IMR-90 (cell line): Measurements from ENCODE around the gene ITPR2. TPM values are rescaled to one million over a fixed set of nuclear protein-coding genes. Genes with fewer than 3 reads are reported as not detected.

Source experiments
- ATAC-seq: fragments of 200-7000 bp; cut with Tn5 transposase; 2 replicates; pipeline ENCODE4 v1.9.1; 2020; ENCODE audit warnings: low read depth, mild to moderate bottlenecking, moderate library complexity
- BruUV-seq: library from RNA; stranded (reverse); fragments of 400-500 nt; replicated peaks from 2 replicates; lab custom pipeline; 2021; lab: Mats Ljungman, UMichigan
- CTCF ChIA-PET: fragments of 300-600 bp; formaldehyde crosslinking; extraction: SDS; loops from one replicate; lab custom pipeline; 2021; ENCODE audit warnings: antibody characterized with exemption; lab: Yijun Ruan, JAX
- POLR2A ChIA-PET: fragments of 300-600 bp; sonication (Branson Sonifier 250); formaldehyde crosslinking; loops from one replicate; lab custom pipeline; 2022; ENCODE audit warnings: antibody characterized with exemption; ENCODE audit not compliant: unreplicated experiment; lab: Charles Lee
- DNase-seq: peaks from one replicate; pipeline ENCODE4 v3.0.0; 2013
- H2AFZ ChIP-seq: replicated peaks from 2 replicates; pipeline ENCODE3; 2013; ENCODE audit warnings: low read length, mild to moderate bottlenecking; ENCODE audit not compliant: poor library complexity
- H2AK5ac ChIP-seq: 2 replicates; pipeline ENCODE4 v1.6.1; 2013; ENCODE audit warnings: low read depth, low read length, inconsistent platforms
- H2AK9ac ChIP-seq: replicated peaks from 2 replicates; pipeline ENCODE3; 2013; ENCODE audit warnings: mild to moderate bottlenecking, low read depth, low read length, moderate library complexity; ENCODE audit not compliant: poor library complexity
- H2BK120ac ChIP-seq: 2 replicates; pipeline ENCODE4 v1.6.1; 2013; ENCODE audit warnings: low read depth, low read length, inconsistent platforms
- H2BK15ac ChIP-seq: 3 replicates; pipeline ENCODE4 v1.6.1; 2013; ENCODE audit warnings: low read depth, low read length, inconsistent platforms
- H2BK20ac ChIP-seq: 2 replicates; pipeline ENCODE4 v1.6.1; 2013; ENCODE audit warnings: low read depth, mild to moderate bottlenecking, inconsistent platforms, low read length, moderate library complexity
- H2BK5ac ChIP-seq: 2 replicates; pipeline ENCODE4 v1.6.1; 2013; ENCODE audit warnings: mild to moderate bottlenecking, low read depth, low read length, inconsistent platforms; ENCODE audit not compliant: poor library complexity, severe bottlenecking
- H3K14ac ChIP-seq: replicated peaks from 2 replicates; pipeline ENCODE4 v1.6.1; 2013; ENCODE audit warnings: low read depth, low read length, inconsistent platforms
- H3K18ac ChIP-seq: 2 replicates; pipeline ENCODE4 v1.6.1; 2013; ENCODE audit warnings: low read depth, low read length, control low read depth
- H3K23ac ChIP-seq: 2 replicates; pipeline ENCODE4 v1.6.1; 2013; ENCODE audit warnings: low read depth, low read length, inconsistent platforms
- H3K27ac ChIP-seq: 2 replicates; pipeline ENCODE4 v1.5.1; 2013; ENCODE audit warnings: mild to moderate bottlenecking, control low read depth, low read length; ENCODE audit not compliant: insufficient read depth
- H3K27me3 ChIP-seq: 2 replicates; pipeline ENCODE4 v1.6.1; 2013; ENCODE audit warnings: low read length; ENCODE audit not compliant: control insufficient read depth, insufficient read depth
- H3K36me3 ChIP-seq: 2 replicates; pipeline ENCODE4 v1.6.1; 2013; ENCODE audit warnings: low read length, mixed read lengths; ENCODE audit not compliant: control insufficient read depth, insufficient read depth
- H3K4ac ChIP-seq: 2 replicates; pipeline ENCODE4 v1.6.1; 2013; ENCODE audit warnings: low read depth, low read length, inconsistent platforms
- H3K4me1 ChIP-seq: 2 replicates; pipeline ENCODE4 v1.6.1; 2013; ENCODE audit warnings: low read length, mixed read lengths; ENCODE audit not compliant: control insufficient read depth, insufficient read depth
- H3K4me2 ChIP-seq: 2 replicates; pipeline ENCODE4 v1.6.1; 2013; ENCODE audit warnings: low read depth, mild to moderate bottlenecking, control low read depth, low read length, moderate library complexity
- H3K4me3 ChIP-seq: 2 replicates; pipeline ENCODE4 v1.5.1; 2013; ENCODE audit warnings: low read depth, mild to moderate bottlenecking, control low read depth, low read length, moderate library complexity; ENCODE audit not compliant: insufficient read depth
- H3K56ac ChIP-seq: 2 replicates; pipeline ENCODE4 v1.6.1; 2013; ENCODE audit warnings: low read length, inconsistent platforms; ENCODE audit not compliant: insufficient read depth; ENCODE audit errors: extremely low read depth
- H3K79me1 ChIP-seq, 2 experiments: 2 replicates each; pipeline ENCODE4 v1.6.1; 2013; ENCODE audit warnings: low read length in 2 of 2, inconsistent platforms in 1 of 2, low read depth in 1 of 2
- H3K9ac ChIP-seq: 2 replicates; pipeline ENCODE4 v1.6.1; 2013; ENCODE audit warnings: low read depth, low read length, control low read depth
- H3K9me1 ChIP-seq: 2 replicates; pipeline ENCODE4 v1.6.1; 2013; ENCODE audit warnings: low read length, inconsistent platforms; ENCODE audit not compliant: insufficient read depth
- H3K9me3 ChIP-seq: 2 replicates; pipeline ENCODE4 v1.6.1; 2013; ENCODE audit warnings: low read length; ENCODE audit not compliant: control insufficient read depth, insufficient read depth
- H4K20me1 ChIP-seq: 2 replicates; pipeline ENCODE4 v1.6.1; 2013; ENCODE audit warnings: low read length, inconsistent platforms; ENCODE audit not compliant: insufficient read depth
- H4K5ac ChIP-seq: 2 replicates; pipeline ENCODE4 v1.6.1; 2013; ENCODE audit warnings: mild to moderate bottlenecking, low read depth, low read length, control low read depth
- H4K8ac ChIP-seq, 2 experiments: 2 replicates each; pipeline ENCODE4 v1.6.1; 2013; ENCODE audit warnings: low read depth in 2 of 2, low read length in 2 of 2, control low read depth in 1 of 2, inconsistent platforms in 1 of 2
- H4K91ac ChIP-seq: 2 replicates; pipeline ENCODE4 v1.6.1; 2013; ENCODE audit warnings: low read depth, low read length, inconsistent platforms; ENCODE audit not compliant: insufficient read depth
- SMC3 ChIP-seq: fragments of 150-350 bp; IDR thresholded peaks from 2 replicates; pipeline ENCODE4 v1.6.1; 2016; ENCODE audit warnings: low read depth, mild to moderate bottlenecking, antibody characterized with exemption, low read length, moderate library complexity
- WGBS, 2 experiments: methylation state at CpG; one replicate each; pipeline versions ENCODE4 v1.1.5 to v1.1.7; 2013; ENCODE audit warnings: missing lambda C conversion rate in 2 of 2; ENCODE audit not compliant: insufficient read length in 1 of 2; ENCODE audit errors: extremely low coverage in 2 of 2; 5-methylcytosine and 5-hydroxymethylcytosine counted together
- dilution Hi-C: fragments of 300-500 bp; cut with HindIII; formaldehyde crosslinking; loops from one replicate; pipeline ENCODE4 v1.14.3; 2018; ENCODE audit warnings: low sequenced_read_pairs; ENCODE audit not compliant: unreplicated experiment
- in situ Hi-C: fragments of 300-500 bp; cut with MboI; formaldehyde crosslinking; loops from 3 replicates; pipeline ENCODE4 v1.14.3; 2019; ENCODE audit warnings: low sequenced_read_pairs, inconsistent platforms, mixed read lengths
- intact Hi-C: fragments of 100-400 bp; cut with micrococcal nuclease; formaldehyde crosslinking; loops from 2 replicates; pipeline ENCODE4 v1.10.0; 2022
- polyA plus RNA-seq, 3 experiments: library from polyadenylated mRNA; depleted of rRNA; stranded (reverse); fragments of >200 nt; gene quantifications; 2 replicates each; pipeline ENCODE4 v1.2.3, GENCODE V29; 2012; ENCODE audit warnings: low replicate concordance in 1 of 3
- total RNA-seq: library from RNA; depleted of rRNA; stranded (reverse); fragments of >200 nt; gene quantifications from 2 replicates; pipeline ENCODE4 v1.2.3, GENCODE V29; 2012
- TF ChIP-seq, protein P1 (sequence below): conservative IDR thresholded peaks from 2 replicates; pipeline ENCODE4 v1.5.1; 2012; ENCODE audit warnings: mild to moderate bottlenecking, low read depth, low read length, improper control_type of control experiment

Gene ITPR2
- total and polyA plus RNA-seq, 2 of the 4 experiments (the other 2 are of a cell fraction), result 1.2 to 9.0 TPM

DNA sequence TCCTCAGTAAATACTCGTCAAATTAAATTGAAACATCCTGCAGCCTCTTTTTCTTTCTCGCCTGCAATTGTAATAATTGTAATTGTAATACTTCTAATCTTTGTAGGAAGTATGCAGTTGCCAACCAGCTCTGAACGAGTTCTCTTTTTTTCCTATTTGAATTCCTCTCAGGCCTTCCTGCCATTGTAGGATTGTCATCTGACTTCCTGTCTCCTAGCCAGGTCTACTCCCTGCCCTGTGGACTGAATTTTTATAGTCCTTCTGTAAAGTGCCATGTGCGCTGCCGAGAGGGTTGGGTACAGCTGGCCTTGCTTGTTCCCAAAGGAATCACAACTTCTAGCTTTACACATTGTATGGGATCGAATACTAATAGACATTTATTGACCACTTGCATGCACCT lies 454.3 kb downstream of the ITPR2 start:
- intact Hi-C loops, result no loop called here
- no peak overlapping the region for H3K9ac ChIP-seq

More for the DNA sequence above, 454.3 kb downstream of the ITPR2 start:
- Histone ChIP-seq H3K9me1 (no peaks in the 10 kb centered on the region), H3K14ac (no peak overlapping the region), H3K4me3 (no peak overlapping the region), H3K18ac (no peak overlapping the region), H2AK9ac (no peak overlapping the region), H3K56ac (no peak overlapping the region), H2BK120ac (no peak overlapping the region), H4K20me1 (no peaks in the 10 kb centered on the region), H2BK15ac (no peak overlapping the region), H3K23ac (no peak overlapping the region), H4K5ac (no peak overlapping the region), H2BK5ac (no peak overlapping the region), H3K36me3 (no peaks in the 10 kb centered on the region), H3K4me2 (no peak overlapping the region), H2AFZ (no peak overlapping the region), H3K27ac (no peak overlapping the region), H3K27me3 (no peaks in the 10 kb centered on the region), H4K8ac (no peak overlapping the region), H2BK20ac (no peak overlapping the region), H4K91ac (no peak overlapping the region), H3K9me3 (no peaks in the 10 kb centered on the region), H3K4ac (no peak overlapping the region), H3K4me1 (peaks cover 2% of the 10 kb centered on the region; the same call in 1 of the 2 replicates), H2AK5ac (no peak overlapping the region), H3K79me1 (no peaks in the 10 kb centered on the region)
- BruUV-seq, result no TSS peak
- in situ Hi-C loops, result no loop called here
- TF ChIP-seq, protein P1, sequence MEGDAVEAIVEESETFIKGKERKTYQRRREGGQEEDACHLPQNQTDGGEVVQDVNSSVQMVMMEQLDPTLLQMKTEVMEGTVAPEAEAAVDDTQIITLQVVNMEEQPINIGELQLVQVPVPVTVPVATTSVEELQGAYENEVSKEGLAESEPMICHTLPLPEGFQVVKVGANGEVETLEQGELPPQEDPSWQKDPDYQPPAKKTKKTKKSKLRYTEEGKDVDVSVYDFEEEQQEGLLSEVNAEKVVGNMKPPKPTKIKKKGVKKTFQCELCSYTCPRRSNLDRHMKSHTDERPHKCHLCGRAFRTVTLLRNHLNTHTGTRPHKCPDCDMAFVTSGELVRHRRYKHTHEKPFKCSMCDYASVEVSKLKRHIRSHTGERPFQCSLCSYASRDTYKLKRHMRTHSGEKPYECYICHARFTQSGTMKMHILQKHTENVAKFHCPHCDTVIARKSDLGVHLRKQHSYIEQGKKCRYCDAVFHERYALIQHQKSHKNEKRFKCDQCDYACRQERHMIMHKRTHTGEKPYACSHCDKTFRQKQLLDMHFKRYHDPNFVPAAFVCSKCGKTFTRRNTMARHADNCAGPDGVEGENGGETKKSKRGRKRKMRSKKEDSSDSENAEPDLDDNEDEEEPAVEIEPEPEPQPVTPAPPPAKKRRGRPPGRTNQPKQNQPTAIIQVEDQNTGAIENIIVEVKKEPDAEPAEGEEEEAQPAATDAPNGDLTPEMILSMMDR, result no peak
- no peak for TF ChIP-seq SMC3
- no CpG with 5 or more reads among the region's 6 CpGs for WGBS, 2 experiments
- POLR2A ChIA-PET, result no interaction called here
- DNase-seq (no peak), ATAC-seq (no peak)
- CTCF ChIA-PET, result no interaction called here
- dilution Hi-C loops, result no loop called here
